Erythroblast (primary cell): ENCODE data around the gene MORC2.

ENCODE experiments used
- GATA1 ChIP-seq: IDR thresholded peaks from 2 replicates; pipeline ENCODE4 v1.6.1; 2011; ENCODE audit warnings: low read depth, mild to moderate bottlenecking, control low read depth, low read length, moderate library complexity
- POLR2A ChIP-seq: IDR thresholded peaks from 2 replicates; pipeline ENCODE4 v1.6.1; 2011; ENCODE audit warnings: mild to moderate bottlenecking, low read length

DNA sequence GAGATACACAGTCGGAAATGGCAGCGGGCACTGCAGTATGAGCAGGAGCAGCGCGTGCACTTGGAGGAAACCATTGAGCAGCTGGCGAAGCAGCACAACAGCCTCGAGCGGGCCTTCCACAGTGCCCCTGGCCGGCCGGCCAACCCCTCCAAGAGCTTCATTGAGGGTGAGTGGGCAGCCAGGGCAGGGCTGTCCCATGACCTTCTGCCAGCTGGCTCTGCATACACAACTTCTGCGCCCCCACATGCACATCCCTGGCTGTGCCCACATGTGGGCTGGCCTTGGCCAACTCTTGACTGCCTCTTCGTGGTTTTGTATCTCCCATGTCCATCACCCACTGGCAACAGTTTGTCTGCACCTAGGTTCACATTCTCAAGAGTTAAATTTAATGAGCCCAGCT lies 81.1 kb downstream of the MORC2 start:
- no peak for TF ChIP-seq POLR2A
- TF ChIP-seq GATA1, result no peak
